ENCODE measurements around the gene EPHB4. TPM values are rescaled to one million over a fixed set of nuclear protein-coding genes. Genes with fewer than 3 reads are reported as not detected.
"Not testable (repeated sequence)": the region's sequence is repeated elsewhere in the genome, so short reads cannot be mapped to it uniquely, and the experiment has no call there.

Gene EPHB4
- total RNA-seq, 4 donors from 2014 or later, result 73.5 to 374 (median 163) TPM

GRCh38 chr7:100811480-100811879, 15.8 kb downstream of the EPHB4 start:
- Histone ChIP-seq H3K36me3 (no peaks in the 10 kb centered on the region), H3K9me3 (no peaks in the 10 kb centered on the region), H3K4me1 (no peaks in the 10 kb centered on the region), H3K4me3 (no peak overlapping the region), H3K27me3 (no peaks in the 10 kb centered on the region), H3K27ac (no peak overlapping the region)
- intact Hi-C loops (cut with DNase I; ENCODE audit: low total_unique reads), result no loop called here
- no peak for DNase-seq
- no peak for TF ChIP-seq CTCF (IDR thresholded peaks at IDR 0.05)
- no peak for TF ChIP-seq POLR2A (IDR thresholded peaks at IDR 0.05)

DNA sequence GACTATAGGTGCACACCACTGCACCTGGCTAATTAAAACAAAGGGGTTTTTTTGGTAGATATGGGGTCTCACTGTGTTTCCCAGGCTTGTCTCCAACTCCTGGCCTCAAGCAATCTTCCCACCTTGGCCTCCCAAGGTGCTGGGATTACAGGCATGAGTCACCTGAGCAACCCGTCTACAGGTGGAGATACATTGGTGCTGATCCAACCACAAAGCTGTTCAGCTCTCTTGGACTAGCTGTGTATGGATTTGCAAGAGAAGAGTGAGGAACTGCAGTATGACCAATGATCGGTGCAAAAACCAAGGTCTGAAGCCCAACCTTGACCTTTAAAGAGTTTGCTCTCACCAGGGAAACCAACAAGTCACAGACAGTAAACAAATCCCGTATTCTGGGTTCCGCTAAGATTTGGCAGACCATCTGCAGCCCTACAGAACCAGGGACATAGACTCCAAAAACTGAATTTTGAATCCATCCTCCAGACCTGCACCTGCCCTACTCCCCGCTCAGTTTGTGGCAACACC, 18.9 kb downstream of the EPHB4 start:
- Histone ChIP-seq H3K4me3 (no peak overlapping the region), H3K36me3 (no peaks in the 10 kb centered on the region), H3K9me3 (no peaks in the 10 kb centered on the region), H3K27me3 (no peaks in the 10 kb centered on the region), H3K27ac (peak overlapping the region in 1 of 2 donors; percentile 4), H3K4me1 (peaks cover 3 to 5% of the 10 kb centered on the region in 2 donors)
- no peak for DNase-seq
- intact Hi-C loops (cut with DNase I; ENCODE audit: low total_unique reads), result no loop called here
- TF ChIP-seq CTCF (IDR thresholded peaks at IDR 0.05), result no peak
- TF ChIP-seq POLR2A (IDR thresholded peaks at IDR 0.05), result no peak

DNA sequence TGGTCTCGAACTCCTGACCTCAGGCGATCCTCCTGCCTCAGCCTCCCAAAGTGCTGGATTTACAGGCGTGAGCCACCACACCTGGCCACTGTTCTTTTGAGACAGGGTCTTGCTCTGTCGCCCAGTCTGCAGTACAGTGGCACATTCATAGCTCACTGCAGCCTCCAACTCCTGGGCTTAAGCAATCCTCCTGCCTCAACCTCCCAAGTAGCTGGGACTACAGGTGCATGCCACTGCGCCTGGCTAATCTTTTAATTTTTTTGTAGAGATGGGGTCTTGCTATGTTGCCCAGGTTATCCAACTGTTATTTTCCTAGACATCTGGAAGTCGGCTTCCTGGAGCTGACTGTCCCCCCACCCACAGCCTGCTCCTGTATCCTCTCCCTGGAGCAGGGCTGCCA, 20.4 kb downstream of the EPHB4 start:
- H3K9me3 ChIP-seq; H3K4me3 ChIP-seq; DNase-seq; intact Hi-C loops (cut with DNase I; ENCODE audit: low total_unique reads); H3K27me3 ChIP-seq; H3K36me3 ChIP-seq: not testable (repeated sequence)
- peaks cover 3 to 13% of the 10 kb centered on the region in 2 donors for H3K4me1 ChIP-seq
- H3K27ac ChIP-seq, result peak overlapping the region; percentile 92 to 93

GRCh38 chr7:100806276-100806675, 21.0 kb downstream of the EPHB4 start:
- peak overlapping the region; percentile 92 to 93 for H3K27ac ChIP-seq
- no peaks in the 10 kb centered on the region for H3K27me3 ChIP-seq
- TF ChIP-seq CTCF (IDR thresholded peaks at IDR 0.05), result no peak
- H3K36me3 ChIP-seq, result no peaks in the 10 kb centered on the region
- H3K9me3 ChIP-seq, result no peaks in the 10 kb centered on the region
- DNase-seq, result no peak
- H3K4me1 ChIP-seq, result peaks cover 3 to 15% of the 10 kb centered on the region in 2 donors
- intact Hi-C loops (cut with DNase I; ENCODE audit: low total_unique reads), result no loop called here
- H3K4me3 ChIP-seq, result no peak overlapping the region

- Histone ChIP-seq H3K36me3 (no peaks in the 10 kb centered on the region), H3K27me3 (no peaks in the 10 kb centered on the region), H3K27ac (peak overlapping the region; percentile 92 to 93), H3K4me3 (no peak overlapping the region), H3K4me1 (peaks cover 3 to 15% of the 10 kb centered on the region in 2 donors), H3K9me3 (no peaks in the 10 kb centered on the region)
- no peak for TF ChIP-seq POLR2A (IDR thresholded peaks at IDR 0.05)
- no peak for TF ChIP-seq CTCF (IDR thresholded peaks at IDR 0.05)
- intact Hi-C loops (cut with DNase I; ENCODE audit: low total_unique reads), result no loop called here
- peak; percentile 76 to 84 for DNase-seq
Observed at GRCh38 chr7:100804681-100805431, 22.5 kb downstream of the EPHB4 start.

All from uterus (tissue), 4 donors.